Stimulated activated CD8-positive, alpha-beta memory T cell treated with anti-CD3 and anti-CD28 coated beads, Interleukin-4, amount 100 ng/mL, for 1 hour (primary cell): ENCODE measurements around the gene LYRM9.
"Not testable (repeated sequence)": the region's sequence is repeated elsewhere in the genome, so short reads cannot be mapped to it uniquely, and the experiment has no call there.

Experiments used
- DNase-seq, 2 donors: peaks; one replicate each; pipeline ENCODE4 v3.0.0-alpha.2; 2020; ENCODE audit warnings: low read depth in 2 of 2, low spot score in 1 of 2

Gene LYRM9

GRCh38 chr17:27845264-27846041 lies 47.7 kb downstream of the LYRM9 start:
- no peak for DNase-seq

- no peak for DNase-seq
Measured at GRCh38 chr17:27840688-27841087, 52.5 kb downstream of the LYRM9 start.

- not testable (repeated sequence) for DNase-seq
Measured at GRCh38 chr17:27840406-27840678, 52.8 kb downstream of the LYRM9 start.

- DNase-seq, result not testable (repeated sequence)
Measured at GRCh38 chr17:27839571-27840405, 53.4 kb downstream of the LYRM9 start.

GRCh38 chr17:27838607-27839006 lies 54.6 kb downstream of the LYRM9 start:
- DNase-seq, result not testable (repeated sequence)

- not testable (repeated sequence) for DNase-seq
Measured at GRCh38 chr17:27837769-27838168, 55.4 kb downstream of the LYRM9 start.

- no peak for DNase-seq
Measured at GRCh38 chr17:27836651-27837050, 56.5 kb downstream of the LYRM9 start.

GRCh38 chr17:27834571-27834970 lies 58.6 kb downstream of the LYRM9 start:
- no peak for DNase-seq

- no peak for DNase-seq
Measured at GRCh38 chr17:27832831-27833230, 60.3 kb downstream of the LYRM9 start.

GRCh38 chr17:27829888-27830287 lies 63.3 kb downstream of the LYRM9 start:
- DNase-seq, result not testable (repeated sequence)

GRCh38 chr17:27829143-27829711 lies 63.9 kb downstream of the LYRM9 start:
- not testable (repeated sequence) for DNase-seq
